Raji (cell line): ENCODE data around the gene PPIL6.
A peak's percentile ranks its signal among the peaks of the same experiment; 100 is the strongest.

Source experiments
- POLR2A ChIP-seq: IDR thresholded peaks from 2 replicates; pipeline ENCODE4 v1.6.1; 2011; ENCODE audit warnings: low read depth, low read length, control low read depth; ENCODE audit not compliant: insufficient read depth

The PPIL6 gene

DNA sequence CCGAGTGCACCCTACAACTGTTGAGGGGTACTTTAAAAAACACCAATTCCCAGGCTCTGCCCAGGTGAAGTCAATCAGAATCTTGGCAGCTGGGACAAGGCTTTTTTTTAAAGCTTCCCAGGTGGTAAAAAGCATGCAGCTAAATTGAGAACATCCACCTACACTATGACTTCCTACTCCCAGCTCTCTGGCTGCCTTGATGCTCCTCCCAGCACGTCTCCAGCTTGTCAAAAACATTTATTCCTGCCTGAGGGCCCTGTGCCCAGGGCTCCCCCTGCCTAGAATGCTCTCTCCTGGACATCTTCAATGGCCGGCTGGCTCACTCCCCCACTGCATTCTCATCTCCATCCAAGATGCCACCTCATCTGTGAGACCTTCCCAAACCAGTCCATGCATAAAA is 32.7 kb upstream of the PPIL6 start:
- TF ChIP-seq POLR2A: no peak

DNA sequence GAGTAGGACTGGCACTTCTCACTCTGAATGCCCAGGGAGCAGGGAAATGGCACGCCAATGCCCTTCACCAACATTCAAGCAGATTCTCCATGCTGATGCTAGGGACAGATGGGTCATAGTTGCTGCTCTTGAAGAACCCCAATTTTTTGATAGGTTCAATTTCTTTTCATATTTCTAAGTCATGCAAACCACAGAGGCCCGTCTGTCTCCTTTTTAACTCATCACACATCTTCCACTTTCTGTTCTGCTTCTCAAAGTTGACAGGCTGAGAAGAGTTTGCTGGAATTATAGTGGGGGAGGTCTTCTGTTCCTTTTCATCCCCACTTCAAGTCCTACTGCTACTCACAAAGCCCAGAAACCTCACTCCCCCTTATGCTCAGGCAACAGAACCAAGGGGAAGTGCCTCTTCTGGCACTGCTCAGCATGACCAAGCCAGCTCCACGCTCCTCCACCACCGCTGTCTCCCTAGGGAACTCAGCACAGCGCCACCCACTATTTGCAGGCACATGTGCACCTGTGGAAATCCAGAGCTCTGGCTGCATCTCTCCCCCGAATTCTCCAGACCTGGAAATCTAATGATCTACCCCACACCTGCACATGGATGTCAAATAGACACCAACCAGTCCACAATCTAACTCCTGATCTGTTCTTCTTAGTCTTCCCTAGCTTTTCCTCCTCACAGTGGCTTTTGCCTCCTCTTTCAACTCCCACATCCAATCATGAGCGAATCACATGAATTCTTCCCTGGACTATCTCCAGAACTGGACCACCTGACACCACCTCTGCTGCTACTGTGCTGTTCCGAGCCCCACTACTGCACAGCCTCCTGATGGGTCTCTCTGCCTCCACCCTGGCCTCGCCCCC is 31.9 kb upstream of the PPIL6 start:
- TF ChIP-seq POLR2A: no peak

DNA sequence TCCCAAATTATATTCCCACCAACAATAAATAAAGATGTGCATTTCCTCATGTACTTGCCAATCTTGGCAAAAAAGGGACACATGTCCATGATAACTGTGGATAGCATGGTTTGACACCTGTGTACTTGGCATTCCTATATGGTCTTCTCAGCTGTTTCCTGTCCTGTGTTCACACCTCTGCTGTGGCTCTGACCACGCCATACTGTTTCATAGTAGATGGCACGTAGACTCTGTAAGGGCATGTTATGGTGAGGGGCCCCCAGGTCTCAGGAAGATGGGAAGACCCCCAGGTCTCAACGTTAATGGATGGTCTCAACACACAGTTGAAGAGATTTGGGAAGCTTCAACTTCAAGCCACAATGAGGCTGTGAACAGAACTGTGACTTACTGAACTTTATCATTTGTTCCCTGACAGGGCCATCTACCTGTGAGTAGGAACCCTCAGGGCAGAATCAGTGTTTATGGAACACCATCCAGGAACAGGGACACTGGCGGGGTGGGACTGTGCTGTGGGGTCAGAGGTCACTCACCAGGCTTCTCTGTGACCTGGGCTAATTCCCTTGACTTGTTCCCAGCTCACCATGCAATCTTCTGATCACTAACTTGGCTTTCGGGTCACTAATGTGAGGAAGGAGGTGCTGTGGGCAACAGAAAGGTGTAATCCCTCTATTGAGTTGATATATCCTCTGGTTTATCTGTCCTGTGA is 30.8 kb upstream of the PPIL6 start:
- TF ChIP-seq POLR2A: no peak

DNA sequence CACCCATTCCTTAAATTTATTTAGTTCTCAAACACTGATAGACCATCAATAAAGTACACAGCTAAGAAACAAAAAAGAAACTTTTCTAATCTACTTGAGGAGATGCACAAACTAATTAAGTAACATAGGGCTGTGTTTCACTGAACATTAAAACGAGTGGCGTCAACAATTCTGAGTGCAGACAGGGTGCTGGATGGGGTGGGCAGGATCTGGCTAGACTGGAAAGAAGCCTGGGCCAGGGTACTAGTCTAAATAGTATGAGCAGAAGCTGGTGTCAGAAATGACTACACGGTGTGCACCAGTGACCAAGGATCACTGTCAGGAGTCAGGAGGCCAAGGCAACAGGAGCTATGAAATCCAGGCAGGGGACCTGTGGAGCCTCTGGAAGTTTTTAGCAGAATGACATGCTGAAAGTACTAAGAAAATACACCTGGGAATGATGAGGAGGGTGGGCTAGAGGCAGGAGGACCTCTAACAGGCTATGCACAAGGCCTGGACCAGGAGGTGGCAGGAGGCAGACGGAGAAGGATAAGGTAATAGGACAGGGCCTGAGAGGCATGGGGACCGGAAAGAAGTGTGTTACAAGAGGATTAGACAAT is 29.3 kb upstream of the PPIL6 start:
- TF ChIP-seq POLR2A: no peak

DNA sequence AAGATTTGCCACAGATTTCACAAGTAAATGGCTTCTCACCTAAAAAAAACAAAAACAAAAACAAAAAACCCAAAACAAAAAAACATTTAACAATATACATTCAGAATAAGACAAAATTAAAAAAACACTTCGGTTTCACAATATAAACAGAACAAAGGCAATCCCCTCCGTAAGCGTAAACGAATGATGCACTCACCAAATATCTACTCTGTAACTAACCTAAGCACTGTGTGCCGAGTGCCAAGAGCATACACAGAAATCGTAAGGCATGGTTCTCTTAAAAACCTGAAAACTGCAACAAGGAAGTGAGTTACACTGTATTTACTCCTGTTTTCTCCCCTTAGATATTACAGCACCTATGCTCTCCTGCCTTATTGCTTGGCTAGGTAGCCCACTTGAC is 27.3 kb upstream of the PPIL6 start:
- TF ChIP-seq POLR2A: no peak

DNA sequence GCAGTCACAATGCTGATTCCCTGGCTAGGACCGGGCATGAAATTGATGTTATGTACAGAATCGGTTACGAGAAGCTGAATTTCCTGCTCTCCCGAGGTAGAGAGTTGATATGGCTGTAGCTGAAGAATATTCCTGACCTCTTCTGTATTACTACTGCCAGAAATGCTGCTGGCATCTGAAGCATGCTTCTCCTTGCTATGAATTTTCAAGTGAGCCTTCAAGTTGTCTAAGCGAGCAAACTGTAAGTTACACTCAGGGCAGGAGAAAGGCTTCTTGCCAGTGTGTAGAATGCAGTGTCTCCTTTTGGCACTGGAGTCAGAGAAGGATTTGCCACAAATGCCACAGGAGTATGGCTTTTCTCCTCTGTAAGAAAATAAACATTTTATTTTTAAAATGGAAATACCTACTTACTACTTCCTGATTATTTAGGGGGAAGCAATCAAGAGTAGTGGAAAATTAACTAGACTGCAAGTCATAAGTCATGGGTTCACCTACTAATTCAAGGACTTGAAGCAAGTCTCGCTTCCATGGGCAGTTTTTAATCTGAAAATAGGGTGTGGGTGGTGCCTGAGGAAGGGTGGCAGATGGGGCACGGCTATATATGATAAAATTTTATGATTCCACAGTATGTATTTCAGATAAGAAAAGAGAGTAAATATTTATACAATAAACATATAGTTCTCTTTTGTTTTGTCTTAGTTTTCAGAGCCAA is 25.9 kb upstream of the PPIL6 start:
- no peak for TF ChIP-seq POLR2A

DNA sequence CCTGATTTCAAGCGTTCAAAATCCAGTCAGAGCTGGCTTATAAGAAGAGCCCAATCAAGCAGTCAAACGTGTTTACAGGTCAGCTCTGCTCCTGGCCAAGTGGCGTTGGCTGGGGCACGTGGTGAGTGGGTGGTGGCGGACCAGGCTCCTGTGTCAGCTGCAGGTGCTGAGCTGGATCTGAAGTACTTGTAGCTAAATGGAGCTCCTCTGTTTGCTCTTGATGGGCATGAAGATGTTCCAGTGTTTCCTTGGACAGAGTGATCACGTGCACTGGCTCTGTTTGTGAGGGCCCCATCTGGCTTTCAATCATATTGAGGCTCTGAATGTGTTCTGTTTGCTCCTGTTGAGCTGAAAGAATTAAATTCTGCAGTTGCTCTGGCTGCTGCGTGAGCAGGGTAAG is 25.3 kb upstream of the PPIL6 start:
- TF ChIP-seq POLR2A: no peak

DNA sequence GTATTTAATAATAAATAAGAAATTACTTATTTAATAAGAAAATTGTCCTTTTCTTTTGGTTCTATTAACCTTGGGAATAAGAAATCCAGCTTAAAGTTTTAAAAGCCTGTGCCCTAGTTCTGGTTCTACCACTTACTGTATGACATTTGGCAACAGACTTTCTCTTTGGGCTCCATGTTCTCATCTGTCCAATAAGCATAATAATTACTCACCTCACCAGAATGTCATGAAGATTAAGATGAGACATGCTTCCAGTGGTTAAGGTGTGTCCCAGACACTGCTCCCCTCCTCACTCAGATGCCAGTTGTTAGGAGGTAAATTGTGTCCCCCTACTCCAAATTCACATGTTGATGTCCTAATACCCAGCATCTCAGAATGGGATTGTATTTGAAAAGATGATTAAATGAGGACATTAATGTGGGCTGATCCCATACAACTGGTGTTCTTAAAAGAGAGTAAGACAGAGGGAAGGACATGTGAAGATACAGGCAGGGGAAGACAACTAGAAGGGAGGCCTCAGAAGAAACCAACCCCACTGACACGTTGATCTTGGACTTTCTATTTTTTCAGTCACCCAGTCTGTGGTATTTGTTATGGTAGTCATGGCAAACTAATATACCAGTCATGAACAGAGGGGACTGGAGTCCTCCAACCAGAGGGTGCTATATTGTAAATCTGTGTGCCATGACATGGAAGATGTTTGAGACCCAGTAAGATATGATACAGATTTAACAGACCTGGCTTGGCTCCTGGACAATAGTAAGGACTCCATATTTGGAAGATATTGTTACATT is 21.5 kb upstream of the PPIL6 start:
- no peak for TF ChIP-seq POLR2A

DNA sequence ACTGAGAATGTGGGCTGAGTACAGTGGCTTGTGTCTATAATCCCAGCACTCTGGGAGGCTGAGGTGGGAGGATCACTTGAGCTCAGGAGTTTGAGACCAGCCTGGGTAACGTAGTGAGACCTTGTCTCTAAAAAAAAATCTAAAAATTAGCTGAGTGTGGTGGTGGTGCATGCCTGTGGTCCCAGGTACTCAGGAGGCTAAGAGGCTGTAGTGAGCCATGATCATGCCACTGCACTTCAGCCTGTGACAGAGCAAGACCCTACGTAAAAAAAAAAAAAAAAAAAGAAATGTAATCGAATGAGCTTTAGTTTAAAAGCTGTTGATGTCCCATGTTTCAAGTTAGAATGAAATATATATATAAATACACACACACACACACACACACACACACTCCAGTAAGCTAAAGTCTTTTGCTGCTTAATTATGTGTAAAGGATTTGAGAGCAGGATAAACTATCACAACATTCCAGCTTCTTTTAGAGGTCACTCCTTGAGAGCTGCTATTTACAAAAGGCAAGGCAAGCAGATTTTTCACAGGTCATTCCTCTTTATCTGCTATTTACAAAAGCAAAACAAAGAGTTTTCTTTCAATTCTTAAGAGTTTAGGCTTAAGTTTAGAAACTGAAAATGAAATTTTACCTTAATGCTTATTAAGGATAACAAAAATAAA is 19.9 kb upstream of the PPIL6 start:
- TF ChIP-seq POLR2A: no peak

GRCh38 chr6:109458774-109459531 is 18.5 kb upstream of the PPIL6 start:
- 0 out of 2 replicates have a peak, but pooled peaks have one; percentile 12 for TF ChIP-seq POLR2A

- no peak for TF ChIP-seq POLR2A
Measured at GRCh38 chr6:109457562-109457996, 17.2 kb upstream of the PPIL6 start.

DNA sequence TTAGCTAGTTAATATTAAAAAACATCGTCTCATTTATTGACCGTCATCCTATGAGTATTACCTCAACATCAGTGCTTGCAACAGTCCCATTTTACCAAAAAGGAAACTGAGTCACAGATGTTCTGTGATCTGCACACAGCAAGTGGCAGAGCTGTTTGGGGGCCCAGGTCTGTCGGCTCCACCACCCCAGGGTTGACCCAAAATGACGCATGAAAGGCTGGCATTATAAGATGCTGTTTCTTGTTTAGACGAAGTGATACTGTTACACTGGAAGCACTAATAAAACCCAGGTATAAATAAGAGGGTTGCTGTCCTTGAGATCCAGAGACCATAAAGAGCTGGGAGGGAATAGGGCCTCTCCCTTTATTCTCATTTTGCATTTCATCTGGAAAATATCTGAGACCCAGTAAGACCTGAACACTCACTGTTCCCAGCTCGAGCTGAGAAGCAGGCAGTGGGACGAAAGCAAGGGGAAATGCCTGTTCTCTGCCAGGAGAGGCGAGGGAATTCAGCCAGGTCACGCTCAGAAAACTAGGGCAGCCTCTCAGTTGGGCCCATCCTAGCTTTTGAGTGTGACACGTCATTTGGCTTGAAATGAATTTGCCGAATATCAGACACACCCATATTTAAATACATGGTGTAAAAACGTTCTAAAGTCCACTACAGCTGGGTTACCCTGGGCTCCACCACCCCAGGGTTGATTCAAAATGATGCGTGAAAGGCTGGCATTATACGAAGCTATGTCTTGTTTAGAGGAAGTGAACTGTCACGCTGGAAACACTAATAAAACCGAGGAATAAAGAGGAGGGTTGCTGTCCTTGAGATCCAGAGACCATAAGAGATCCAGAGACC is 16.5 kb upstream of the PPIL6 start:
- no peak for TF ChIP-seq POLR2A
